CD4-positive, alpha-beta T cell treated with Interleukin-21 for 1 hour (primary cell): ENCODE results near the gene STK4.

Source experiments
- DNase-seq: peaks from one replicate; pipeline ENCODE4 v3.0.0-alpha.2; 2020

STK4 gene

GRCh38 chr20:45032781-45033180 lies 66.5 kb downstream of the STK4 start:
- DNase-seq, result no peak

GRCh38 chr20:45034436-45034835 lies 68.1 kb downstream of the STK4 start:
- no peak for DNase-seq

- DNase-seq, result no peak
These were observed 69.9 kb downstream of the STK4 start for GRCh38 chr20:45036044-45036755.

- no peak for DNase-seq
These were observed 70.7 kb downstream of the STK4 start for GRCh38 chr20:45037050-45037449.

- no peak for DNase-seq
These were observed 71.3 kb downstream of the STK4 start for GRCh38 chr20:45037635-45038034.

- DNase-seq, result no peak
These were observed 72.6 kb downstream of the STK4 start for GRCh38 chr20:45038745-45039474.

- no peak for DNase-seq
These were observed 73.1 kb downstream of the STK4 start for GRCh38 chr20:45039475-45039820.

GRCh38 chr20:45041464-45042337 lies 75.4 kb downstream of the STK4 start:
- peak; percentile 21 for DNase-seq

- no peak for DNase-seq
These were observed 76.7 kb downstream of the STK4 start for GRCh38 chr20:45042978-45043377.

GRCh38 chr20:45044084-45044573 lies 77.8 kb downstream of the STK4 start:
- DNase-seq, result peak; percentile 76

GRCh38 chr20:45044601-45045000 lies 78.3 kb downstream of the STK4 start:
- DNase-seq, result no peak

GRCh38 chr20:45047581-45048119 lies 81.3 kb downstream of the STK4 start:
- DNase-seq, result no peak

GRCh38 chr20:45049438-45049837 lies 83.1 kb downstream of the STK4 start:
- no peak for DNase-seq

- no peak for DNase-seq
These were observed 83.7 kb downstream of the STK4 start for GRCh38 chr20:45049904-45050471.

- DNase-seq, result no peak
These were observed 85.1 kb downstream of the STK4 start for GRCh38 chr20:45051204-45052060.

- peak; percentile 43 for DNase-seq
These were observed 86.6 kb downstream of the STK4 start for GRCh38 chr20:45052698-45053429.

- no peak for DNase-seq
These were observed 87.4 kb downstream of the STK4 start for GRCh38 chr20:45053430-45054351.

GRCh38 chr20:45055056-45055455 lies 88.7 kb downstream of the STK4 start:
- no peak for DNase-seq

GRCh38 chr20:45056473-45057173 lies 90.3 kb downstream of the STK4 start:
- no peak for DNase-seq
